Measurements from ENCODE around the gene IQGAP2.
"Not testable (repeated sequence)": the region's sequence is repeated elsewhere in the genome, so short reads cannot be mapped to it uniquely, and the experiment has no call there.

Gene IQGAP2

DNA sequence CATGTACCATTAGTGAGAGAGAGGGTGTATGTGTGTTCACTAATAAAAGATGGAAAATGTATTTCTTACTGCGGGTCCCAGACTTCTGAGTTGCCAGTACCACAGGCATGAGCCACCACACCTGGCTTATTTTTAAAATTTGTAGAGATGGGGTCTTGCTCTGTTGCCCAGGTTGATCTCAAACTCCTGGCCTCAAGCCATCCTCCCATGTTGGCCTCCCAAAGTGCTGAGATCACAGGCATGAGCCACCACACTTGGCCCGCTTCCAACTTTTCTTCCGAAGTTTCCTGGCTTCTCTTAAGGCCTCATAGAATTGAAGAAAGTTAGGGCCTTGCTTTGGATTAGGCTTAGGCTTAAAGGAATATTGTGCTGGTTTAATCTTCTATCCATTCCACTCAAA is 260.5 kb downstream of the IQGAP2 start:
- no peak for DNase-seq (ENCODE audit: low spot score)

DNA sequence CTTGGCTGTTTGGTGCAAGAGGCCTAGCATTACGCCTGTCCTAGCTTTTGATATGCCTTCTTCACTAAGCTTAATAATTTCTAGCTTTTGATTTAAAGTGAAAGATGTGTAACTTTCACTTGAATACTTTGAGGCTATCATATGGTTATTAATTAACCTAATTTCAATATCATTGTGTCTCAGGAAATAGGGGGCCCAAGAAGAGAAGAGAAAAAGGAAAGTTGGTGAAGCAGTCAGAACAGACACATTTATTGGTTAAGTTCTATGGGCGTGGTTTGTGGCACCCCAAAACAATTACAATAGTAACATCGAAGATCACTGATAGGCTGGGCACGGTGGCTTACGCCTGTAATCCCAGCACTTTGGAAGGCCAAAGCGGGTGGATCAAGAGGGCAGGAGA is 261.0 kb downstream of the IQGAP2 start:
- DNase-seq (ENCODE audit: low spot score), result no peak

DNA sequence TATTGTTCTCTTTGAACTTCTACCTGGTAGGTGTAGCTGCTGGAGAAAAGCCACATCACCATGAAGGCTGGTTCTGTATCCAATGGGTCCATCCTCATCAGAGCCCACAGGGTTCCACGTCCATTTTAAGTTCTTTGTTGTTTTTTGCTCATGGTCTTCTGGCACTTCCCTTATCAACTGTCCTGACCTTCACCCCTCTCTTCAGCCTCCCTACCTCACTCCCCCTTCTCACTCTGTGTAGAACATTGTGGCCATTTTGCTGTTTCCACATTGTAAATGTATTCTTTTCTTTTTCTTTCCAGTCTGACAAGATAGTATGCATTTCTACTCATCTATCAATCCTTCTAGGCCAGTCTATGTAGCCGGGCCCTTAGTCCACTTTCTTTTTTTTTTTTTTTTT is 264.4 kb downstream of the IQGAP2 start:
- DNase-seq (ENCODE audit: low spot score), result no peak

DNA sequence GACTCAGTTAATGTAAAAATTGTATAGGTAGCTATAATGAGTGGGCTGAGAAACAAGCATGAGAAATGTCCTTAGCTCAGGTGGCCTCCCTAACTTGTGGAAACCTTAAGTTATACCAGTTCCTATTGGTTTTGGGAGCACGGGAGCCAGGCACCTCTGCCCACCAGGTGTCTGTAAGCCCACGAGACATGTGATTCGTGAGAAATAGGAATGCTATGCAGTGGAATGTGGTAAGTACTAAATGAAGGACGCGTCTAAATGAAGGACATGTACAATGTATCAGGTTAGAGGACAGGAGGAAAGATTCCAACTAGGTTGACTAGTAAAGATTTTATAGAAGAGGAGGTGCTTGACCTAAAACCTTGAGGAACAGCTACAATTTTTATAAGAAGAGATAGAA is 266.2 kb downstream of the IQGAP2 start:
- no peak for DNase-seq (ENCODE audit: low spot score)

DNA sequence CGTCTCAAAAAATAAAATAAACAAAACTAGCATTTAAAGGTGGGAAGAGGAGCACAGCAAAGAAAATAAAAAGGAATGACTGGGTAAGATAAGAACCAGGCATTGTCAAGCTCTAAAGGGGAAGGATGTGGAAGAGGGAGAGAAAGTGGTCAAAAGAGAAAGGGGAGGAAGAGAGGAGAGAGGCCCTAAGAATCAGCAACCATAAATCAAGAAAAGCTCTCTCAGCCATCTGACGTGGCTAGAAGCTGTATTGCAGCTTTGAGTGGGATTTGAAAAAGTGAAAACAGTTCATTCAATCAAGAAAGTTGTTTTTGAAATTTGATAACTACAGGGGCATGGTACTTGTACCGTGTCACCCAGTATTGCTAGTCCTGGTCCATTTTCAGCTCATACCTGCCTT is 267.4 kb downstream of the IQGAP2 start:
- no peak for DNase-seq (ENCODE audit: low spot score)

DNA sequence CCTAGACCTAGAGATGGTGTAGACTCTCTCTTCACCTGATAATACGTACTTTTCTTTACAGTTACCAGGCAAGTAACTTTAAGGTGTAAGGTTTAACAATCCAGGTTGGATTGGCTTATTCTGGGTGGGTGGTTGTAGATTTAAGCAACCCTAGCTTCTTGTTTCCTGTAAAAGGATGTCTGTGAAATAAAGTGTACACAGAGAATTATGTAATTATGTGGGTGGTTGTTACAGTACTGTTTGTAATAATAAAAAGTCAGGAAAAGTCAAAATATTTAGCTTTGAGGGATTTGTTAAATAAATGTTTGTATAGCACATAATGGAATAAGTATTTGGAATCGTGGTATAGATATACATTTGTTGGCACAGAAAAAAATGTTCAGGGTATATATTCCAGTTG is 269.2 kb downstream of the IQGAP2 start:
- no peak for DNase-seq (ENCODE audit: low spot score)

DNA sequence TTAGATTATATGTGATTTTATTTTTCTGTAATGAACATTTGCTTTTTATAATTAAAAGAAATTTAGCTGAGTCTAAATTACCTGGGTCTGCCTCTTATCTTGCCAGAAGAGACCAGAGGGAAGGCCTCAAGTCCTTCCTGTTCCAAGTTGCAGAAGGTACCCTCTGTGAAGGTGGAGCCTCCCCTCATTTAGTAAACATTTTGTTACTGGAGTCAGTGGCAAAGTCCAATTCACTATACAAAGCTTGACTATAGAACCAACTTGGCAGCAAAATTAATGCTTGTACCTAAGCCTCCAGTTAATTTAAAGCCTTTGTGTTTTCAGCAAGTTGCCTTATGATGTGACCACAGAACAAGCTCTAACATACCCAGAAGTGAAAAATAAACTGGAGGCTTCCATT is 270.0 kb downstream of the IQGAP2 start:
- DNase-seq (ENCODE audit: low spot score), result no peak

DNA sequence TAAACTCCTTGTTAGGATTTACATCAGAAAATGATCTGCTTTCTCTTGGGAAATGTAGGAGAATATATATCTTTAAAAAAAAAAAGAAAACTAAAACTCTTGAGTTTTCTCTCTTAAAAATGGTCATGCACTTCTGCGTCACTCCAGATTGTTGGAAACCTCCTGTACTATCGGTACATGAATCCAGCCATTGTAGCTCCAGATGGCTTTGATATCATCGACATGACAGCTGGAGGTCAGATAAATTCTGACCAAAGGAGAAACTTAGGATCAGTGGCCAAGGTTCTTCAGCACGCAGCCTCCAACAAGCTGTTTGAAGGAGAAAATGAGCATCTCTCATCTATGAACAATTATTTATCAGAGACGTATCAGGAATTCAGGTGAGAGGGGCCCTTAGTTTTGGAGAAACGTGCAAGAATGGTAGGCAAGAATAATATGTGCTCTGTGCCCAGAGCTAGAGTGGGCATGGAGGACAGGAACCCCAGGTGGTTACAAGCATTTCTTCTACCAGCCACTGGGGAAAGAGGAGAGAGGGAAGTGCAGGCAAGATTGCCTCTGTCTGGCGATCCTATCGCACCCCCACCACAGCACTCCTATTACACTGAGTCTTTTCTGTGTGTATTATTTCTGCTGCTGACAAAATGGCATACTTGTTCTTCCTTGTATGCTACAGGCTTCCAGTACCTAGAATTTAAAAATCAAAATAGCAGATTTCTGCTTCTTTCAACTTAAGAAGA is 271.4 kb downstream of the IQGAP2 start:
- no peak for DNase-seq (ENCODE audit: low spot score)

DNA sequence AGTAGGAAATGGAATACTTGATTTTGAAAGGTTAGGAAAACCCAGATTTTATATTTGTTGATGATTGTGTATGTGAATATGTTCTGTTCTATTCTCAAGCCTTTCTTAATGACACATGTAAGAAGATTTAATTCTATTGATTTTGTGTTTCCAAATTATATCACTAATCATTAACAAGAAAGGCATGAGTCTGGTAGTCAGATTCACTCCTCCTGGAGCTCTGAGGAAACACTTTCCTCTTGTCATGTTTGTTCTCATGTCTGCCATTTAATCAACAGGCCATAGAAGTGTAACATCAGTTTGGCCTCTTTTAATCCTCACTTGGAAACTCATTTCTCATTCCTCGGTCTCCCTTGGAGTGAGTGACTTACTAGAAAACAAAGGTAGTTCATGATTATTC is 272.3 kb downstream of the IQGAP2 start:
- DNase-seq (ENCODE audit: low spot score), result no peak

DNA sequence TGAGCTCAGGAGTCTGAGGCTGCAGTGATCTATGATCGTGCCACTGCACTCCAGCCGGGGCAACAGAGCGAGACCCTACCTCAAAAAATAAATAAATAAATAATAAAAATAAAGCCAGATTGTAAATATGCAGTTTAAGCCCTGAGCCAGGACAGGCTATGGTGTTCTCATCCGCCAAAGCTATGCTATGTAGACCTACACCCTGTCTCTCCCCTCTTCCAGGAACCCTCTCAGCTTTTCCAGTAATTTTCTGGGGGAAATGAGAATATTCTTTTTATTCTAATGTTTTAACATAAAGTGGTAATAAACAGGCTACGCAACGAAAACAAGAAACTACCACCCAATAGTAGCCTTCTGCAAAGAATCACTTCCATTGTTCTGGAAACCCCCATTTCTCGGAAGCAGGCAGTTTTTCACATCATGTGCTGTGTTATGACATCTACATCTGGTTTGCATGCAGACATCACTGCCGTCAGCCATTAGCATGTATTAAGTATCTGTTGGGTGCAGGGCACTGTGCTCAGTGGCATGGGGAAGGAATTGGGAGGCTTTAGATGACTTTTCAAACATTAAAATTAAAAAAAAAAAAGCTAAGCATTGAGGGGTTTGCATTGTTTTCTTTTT is 274.9 kb downstream of the IQGAP2 start:
- no peak for DNase-seq (ENCODE audit: low spot score)

DNA sequence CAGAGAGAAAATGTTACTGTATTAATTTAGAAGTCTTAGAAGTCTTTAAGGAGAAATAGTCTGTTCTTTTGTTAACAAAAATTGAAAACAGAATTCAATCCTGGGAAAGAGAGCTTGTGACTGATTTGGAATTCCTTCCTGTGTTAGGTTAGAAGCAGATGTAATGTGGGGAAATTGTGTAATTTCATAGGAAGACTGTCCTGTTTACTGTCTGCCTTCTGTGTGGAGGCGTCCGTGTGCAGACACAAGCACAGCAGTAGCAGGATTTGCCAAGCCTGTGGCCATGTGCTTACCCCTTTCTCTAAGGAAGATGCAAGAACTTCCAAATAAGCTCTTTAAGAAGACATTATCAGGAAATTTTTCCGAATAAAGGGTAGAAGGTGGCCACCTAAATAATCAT is 276.1 kb downstream of the IQGAP2 start:
- peak; percentile 29 for DNase-seq (ENCODE audit: low spot score)

DNA sequence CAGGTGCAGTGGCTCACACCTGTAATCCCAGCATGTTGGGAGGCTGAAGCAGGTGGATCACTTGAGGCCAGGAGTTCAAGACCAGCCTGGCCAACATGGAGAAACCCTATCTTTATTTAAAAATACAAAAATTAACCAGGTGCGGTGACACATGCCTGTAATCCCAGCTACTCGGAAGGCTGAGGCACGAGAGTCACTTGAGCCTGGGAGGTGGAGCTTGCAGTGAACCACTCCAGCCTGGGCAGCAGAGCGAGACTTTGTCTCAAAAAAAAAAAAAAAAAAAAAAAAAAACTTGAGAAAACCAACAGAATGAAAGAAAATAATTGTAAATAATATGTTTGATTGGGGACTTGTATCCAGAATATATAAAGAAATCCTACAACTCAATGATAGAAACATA is 277.7 kb downstream of the IQGAP2 start:
- DNase-seq (ENCODE audit: low spot score), result not testable (repeated sequence)

DNA sequence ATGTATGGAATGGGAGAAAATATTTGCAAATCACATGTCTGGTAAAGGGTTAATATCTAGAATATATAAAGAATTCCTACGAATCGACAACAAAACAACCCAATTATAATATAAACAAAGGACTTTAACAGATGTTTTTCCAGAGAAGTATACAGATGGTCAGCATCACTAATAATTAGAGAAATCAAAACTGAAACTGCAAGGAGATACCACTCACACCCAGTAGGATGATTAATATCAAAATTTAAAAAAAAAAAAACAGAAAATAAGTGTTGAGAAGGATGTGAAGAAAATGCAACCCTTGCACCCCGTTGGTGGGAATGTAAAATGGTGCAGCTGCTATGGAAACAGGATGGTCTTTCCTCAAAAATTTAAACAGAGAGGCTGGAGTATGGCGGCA is 278.2 kb downstream of the IQGAP2 start:
- no peak for DNase-seq (ENCODE audit: low spot score)

DNA sequence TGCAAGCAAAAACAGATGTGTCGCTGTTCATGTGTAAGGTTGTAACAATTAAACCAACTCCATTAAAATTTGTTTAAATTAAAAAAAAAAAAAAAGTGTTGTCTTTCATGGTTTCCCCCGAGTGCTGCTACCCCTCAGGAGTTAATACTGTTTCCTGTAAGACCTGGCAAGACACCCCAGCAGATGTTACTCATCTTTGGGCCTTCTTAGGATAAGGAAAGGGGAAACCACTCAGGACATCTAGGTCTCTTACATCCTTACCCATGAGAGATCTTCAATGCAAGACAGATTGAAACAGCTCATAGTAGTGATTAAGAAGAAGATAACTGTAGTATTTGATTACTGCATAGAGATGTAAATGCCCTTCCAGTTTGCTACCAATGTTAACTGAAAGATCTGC is 279.3 kb downstream of the IQGAP2 start:
- DNase-seq (ENCODE audit: low spot score), result no peak

DNA sequence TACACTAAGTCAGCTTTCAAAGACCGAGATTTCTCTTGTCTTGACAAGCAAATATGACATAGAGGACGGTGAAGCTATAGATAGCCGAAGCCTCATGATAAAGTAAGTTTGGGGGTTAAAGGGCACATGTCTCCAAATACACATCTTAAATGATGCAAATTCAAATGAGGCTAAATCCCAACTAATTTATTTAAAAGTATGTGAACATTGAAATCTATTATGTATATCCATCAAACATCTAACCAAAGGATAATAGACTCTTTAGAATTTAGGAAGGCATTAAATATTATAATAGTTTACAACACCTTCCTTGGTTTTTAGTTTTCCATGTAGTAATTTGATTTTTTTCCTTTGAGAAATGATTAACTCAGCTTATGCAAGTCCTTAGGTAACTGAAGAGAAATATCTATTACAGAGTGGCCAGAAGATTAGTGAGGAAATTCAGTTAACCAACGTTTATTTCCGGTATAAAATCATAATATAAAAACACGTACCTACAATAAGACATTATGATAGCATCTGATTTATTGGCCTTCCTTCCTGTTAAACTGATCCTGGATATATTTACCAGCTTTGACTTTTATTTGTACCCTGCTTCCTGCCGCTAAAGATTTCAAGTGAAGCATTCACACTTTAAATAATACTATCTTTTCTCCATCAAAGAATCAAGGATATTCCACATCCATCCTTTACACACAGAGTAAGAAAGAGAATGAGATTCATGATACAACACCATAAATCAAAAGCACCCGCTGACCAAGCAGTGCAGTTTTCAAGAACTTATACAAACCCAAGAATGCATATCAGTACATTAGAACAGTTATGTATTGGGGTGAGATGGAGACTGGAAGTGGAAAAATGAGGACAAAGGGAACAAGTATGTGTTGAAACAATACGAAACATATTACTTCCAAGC is 281.0 kb downstream of the IQGAP2 start:
- no peak for DNase-seq (ENCODE audit: low spot score)

DNA sequence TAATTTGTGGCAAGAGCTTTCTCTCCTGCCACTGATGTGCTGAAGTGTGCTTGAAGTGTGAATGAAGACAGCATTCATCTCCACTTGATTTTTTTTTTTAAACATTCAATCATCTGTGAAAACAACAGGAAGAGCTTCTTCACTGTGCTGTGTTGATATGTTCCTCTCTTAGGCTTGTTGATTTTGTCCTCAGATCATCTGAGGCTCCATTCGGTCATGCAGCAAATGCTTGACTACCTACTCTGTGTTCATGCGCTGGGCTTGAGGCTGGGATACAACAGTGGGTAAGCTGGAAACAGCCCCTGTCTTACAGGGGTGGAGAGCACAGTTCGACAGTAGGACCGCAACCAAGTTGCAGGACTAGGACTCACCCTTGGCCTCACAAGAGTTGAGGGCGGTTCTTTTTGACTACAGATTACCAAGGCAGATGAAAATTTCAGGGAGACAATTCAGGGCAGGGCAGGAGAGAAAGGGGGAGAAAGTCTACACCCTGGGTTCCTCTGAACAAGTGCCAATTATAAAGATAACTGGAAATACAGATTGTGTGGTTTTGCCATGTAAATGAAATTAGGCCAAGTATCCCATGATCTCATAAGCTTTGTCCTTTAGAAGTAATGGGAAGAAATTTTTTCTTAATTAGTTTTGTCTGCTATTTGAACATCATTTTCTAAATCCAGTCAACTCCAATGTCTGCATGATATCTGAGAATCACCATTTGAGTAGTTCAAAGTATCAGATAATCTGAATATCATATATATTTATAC is 281.9 kb downstream of the IQGAP2 start:
- no peak for DNase-seq (ENCODE audit: low spot score)

DNA sequence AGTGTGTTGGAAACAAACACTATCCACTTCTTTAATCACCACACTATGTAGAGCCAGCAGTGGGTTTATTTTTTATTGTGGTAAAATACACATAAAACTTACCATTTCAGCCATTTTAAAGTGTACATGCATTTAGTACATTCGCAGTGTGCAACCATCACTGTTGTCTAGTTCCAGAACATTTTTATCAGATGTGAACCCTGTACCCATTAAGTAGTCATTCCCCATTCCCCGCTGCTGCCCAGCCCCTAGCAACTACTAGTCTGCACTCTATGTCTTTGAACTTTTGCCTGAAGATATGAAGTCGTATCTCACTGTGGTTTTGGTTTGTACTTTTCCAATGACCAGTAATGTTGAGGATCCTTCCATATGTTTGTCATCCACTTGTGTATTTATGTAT is 282.6 kb downstream of the IQGAP2 start:
- DNase-seq (ENCODE audit: low spot score), result no peak

DNA sequence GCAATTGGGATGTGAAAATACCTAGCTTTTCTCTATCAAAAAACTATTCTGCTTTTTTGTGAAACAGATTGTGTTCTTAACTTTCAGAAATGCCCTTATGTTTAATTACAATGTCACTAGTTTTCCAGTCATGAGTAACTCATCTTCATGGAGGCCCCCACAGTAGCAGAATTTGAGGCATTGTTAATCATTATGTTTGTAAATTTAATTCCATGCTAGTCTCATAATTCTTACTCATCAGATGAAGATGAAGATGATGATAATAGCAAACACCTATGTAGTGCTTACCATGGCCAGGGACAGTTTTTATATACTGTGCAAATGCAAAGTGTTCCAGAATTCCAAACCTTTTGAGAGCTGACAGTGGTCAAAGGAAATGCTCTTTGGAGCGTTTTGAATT is 285.1 kb downstream of the IQGAP2 start:
- no peak for DNase-seq (ENCODE audit: low spot score)

DNA sequence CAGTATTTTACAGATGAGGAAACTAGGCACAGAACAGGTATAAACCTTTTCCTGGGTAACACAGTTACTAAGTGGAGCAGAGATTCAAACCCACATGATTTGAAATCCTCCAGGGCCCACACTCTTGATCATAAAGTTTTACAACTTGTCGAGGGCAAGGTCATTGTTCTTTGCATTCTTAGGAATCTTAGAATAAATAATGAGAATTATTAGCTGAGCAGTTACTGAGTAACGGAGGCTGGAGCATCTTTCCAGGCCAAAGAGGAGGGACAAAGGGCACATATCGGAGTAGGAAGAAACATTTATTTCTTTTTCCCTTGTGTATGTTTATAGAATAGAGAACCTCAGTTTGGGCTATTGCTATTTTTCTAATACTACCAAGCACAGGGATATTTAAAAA is 285.8 kb downstream of the IQGAP2 start:
- no peak for DNase-seq (ENCODE audit: low spot score)

DNA sequence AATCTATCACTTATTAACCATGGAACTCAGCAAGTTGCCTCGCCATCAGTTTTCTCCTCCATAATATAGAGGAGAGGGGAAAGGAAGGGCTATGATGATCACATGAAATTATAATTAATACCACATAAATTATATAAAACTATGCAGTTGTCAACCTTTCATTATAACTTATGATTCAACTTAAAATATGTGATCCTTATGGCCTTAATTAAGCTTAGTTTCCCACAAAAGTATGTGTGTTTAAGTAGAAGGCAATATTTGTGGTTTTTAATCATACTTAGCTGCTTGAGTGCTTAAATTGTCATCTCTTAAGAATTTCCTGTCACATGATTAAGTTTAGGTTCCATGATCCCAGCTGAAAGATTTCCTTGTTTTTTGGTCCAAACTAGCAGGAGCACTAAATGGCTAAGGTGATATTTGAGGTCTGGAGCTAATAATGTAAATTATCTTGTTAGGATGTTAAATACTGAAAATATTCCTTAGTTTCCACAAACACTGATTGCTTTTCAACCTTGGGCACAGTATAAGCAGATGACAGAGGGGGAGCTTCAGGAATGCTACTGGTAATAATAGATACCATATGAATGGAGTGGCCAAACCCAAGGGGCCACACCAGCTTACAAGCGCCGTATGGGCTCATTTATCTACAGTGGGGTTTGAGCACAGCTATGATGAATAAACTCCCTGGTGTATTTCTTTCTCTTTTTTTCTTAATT is 286.4 kb downstream of the IQGAP2 start:
- DNase-seq (ENCODE audit: low spot score), result peak; percentile 66

DNA sequence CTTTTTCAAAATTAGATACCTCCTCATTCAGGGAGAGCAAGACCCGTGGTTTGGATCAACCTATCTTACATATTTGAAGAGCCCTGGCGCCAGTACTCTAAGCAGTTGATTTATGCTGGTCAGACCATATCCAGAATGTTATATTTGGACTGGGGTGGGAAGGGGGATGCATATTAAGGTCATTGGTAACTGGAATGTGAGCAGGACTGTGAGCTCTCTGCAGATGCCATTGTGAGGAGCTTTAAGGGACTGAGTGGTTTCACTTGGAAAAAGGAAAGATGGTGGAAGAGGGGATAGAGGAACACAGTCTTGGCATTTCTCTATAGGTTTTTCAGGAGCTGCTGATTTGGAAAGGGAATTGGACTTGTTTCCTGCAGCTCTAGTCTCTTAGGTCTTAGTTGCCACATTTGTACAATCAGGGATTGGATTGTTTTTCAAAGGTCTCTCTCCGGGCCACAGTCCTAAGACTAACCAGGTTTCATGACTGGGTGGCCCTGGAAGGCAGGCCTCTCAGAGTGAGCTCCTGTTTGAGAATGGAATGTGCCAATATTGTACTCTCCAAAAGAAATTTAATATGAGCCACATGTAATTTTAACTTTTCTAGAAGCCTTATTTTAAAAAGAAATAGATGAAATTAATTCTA is 287.1 kb downstream of the IQGAP2 start:
- peak; percentile 10 for DNase-seq (ENCODE audit: low spot score)

Data from GM03348 (cell line).